Measurements from ENCODE around the gene SENP1. TPM values are rescaled to one million over a fixed set of nuclear protein-coding genes. Genes with fewer than 3 reads are reported as not detected.

The SENP1 gene
- total RNA-seq, 4 donors from 2014 or later = 2.2 to 20.3 (median 10.5) TPM

DNA sequence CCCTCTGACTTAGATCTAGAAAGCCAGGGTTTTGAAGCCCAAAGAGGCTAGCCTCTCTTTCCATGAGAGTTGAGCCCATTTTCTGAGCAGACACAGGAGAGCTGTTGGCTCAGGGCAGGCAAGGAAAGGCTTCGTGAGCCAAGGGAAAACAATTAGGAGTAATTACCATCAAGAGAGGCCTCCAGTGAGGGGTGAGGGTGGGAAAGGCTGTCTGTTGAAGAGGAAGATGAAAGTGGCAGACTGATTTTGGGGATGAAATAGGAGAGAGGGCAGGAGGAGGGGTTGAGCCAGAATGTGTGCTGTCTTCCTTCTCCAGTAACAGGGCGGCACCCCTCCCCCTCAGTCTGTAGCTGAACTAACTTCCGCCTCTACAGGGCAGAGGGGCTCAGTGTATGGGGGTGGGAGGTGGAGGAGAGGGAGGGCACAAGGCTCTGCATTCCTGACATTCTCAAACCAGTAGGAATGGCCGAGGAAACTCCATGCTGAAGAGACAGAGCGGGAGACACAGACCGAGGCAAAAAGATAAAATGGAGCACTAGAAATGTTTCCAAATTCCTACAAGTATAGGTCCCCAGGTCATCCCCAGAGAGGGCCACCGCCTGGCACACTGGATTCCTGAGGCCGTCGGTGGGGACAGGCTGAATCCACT is 68.5 kb downstream of the SENP1 start:
- no peaks in the 10 kb centered on the region for H3K27me3 ChIP-seq
- TF ChIP-seq POLR2A (IDR thresholded peaks at IDR 0.05) (no peak), EP300 (IDR thresholded peaks at IDR 0.05; ENCODE audit: low read depth) (no peak)
- H3K9me3 ChIP-seq = no peaks in the 10 kb centered on the region
- intact Hi-C loops (cut with DNase I; ENCODE audit: low total_unique reads) (no loop called here), in situ Hi-C loops (cut with MboI; ENCODE audit: low pct_ligation_motif_present in 1 of 4, low pct_unique_long_range_greater_than_20kb in 1 of 4, low sequenced_read_pairs in 3 of 4) (no loop called here)
- peaks cover 0 to 15% (median 7%) of the 10 kb centered on the region in 4 donors for H3K4me1 ChIP-seq
- 70 to 71% methylated on average over 5 to 9 of the region's 9 CpGs for WGBS, 2 donors (ENCODE audit: low coverage in 1 of 2)
- no peak for DNase-seq
- no peak overlapping the region for H3K4me3 ChIP-seq
- no peak overlapping the region for H3K27ac ChIP-seq
- no peaks in the 10 kb centered on the region for H3K36me3 ChIP-seq

DNA sequence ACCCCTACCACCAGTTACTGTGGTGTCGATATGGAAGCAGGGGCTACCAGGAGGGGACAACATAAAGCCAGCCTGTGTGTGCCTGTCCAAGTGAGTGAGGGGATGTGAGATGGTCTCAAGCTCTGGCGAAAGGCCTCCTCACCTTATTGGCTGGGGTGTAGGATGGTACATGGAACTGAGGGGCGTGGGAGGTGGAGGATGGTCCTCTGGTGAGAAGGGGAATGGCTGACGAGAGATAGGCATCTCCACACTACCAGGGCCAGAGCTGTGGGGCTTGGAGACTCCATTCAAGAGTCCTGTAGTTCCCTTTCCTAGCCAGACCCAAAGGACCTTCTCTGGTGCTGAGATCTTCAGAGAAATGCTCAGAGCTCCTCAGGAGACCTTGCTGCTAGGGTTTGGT is 69.1 kb downstream of the SENP1 start:
- DNase-seq = no peak
- Histone ChIP-seq H3K27me3 (no peaks in the 10 kb centered on the region), H3K27ac (no peak overlapping the region), H3K36me3 (no peaks in the 10 kb centered on the region), H3K4me1 (peaks cover 0 to 15% (median 7%) of the 10 kb centered on the region in 4 donors), H3K9me3 (no peaks in the 10 kb centered on the region), H3K4me3 (no peak overlapping the region)
- in situ Hi-C loops (cut with MboI; ENCODE audit: low pct_ligation_motif_present in 1 of 4, low pct_unique_long_range_greater_than_20kb in 1 of 4, low sequenced_read_pairs in 3 of 4) = no loop called here
- 95% methylated on average over 4 of the region's 4 CpGs; no CpG with 5 or more reads in 1 of the 2 donors for WGBS, 2 donors (ENCODE audit: low coverage in 1 of 2)
- intact Hi-C loops (cut with DNase I; ENCODE audit: low total_unique reads) = no loop called here
- TF ChIP-seq POLR2AphosphoS5 (IDR thresholded peaks at IDR 0.05) = no peak
- TF ChIP-seq POLR2A (IDR thresholded peaks at IDR 0.05) = no peak

DNA sequence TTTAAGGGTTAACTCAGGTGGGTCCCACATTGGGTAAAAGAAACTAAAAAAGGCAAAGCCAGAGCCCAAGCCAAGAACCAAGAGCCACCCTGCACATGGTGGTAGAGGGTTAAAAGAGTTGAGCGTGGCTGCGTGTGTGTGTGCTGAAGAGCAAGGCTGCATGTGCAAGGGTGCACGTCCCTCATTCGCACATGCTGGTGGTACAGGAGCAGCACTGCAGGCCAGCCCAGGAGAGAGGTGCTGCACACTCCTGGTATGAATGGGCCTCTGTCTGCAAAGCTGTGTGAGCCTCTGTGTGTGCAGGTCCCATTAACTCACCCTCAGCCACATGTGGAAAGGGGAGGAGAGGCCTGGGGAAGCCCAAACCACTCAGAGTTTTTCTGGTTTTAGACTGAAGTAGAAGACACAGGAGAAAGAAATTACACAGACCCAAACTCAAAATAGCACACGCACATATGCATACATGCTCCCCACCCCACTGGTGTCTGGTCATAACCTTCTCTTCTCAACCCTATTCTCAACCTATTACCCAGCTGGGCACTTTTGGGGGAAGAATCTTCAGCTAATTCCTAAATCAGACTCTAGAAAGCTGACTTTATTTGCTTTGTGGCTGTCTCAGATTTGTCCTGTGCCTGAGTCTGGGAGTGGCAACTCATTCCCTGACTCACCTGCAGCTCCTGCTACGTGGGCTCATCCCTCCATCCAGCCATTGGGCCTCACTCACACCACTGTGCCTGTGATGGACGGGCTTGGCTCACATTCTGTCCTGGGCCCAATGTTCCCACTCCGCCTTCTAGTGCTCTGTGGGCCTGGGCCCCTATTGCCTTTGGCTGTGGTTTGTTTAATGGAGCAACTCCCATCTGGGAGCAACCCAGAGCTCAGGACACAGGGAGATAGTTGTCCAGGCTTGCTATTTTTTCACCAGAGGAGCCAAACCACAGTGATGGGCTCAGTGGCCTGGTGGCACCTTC is 70.8 kb downstream of the SENP1 start:
- TF ChIP-seq POLR2A (IDR thresholded peaks at IDR 0.05) = no peak
- H3K36me3 ChIP-seq = no peaks in the 10 kb centered on the region
- H3K4me3 ChIP-seq = no peak overlapping the region
- WGBS, 2 donors (ENCODE audit: low coverage in 1 of 2) = 86 to 88% methylated on average over 1 to 8 of the region's 8 CpGs
- H3K27me3 ChIP-seq = no peaks in the 10 kb centered on the region
- H3K4me1 ChIP-seq = peaks cover 0 to 11% (median 4%) of the 10 kb centered on the region in 4 donors
- DNase-seq = no peak
- intact Hi-C loops (cut with DNase I; ENCODE audit: low total_unique reads) (no loop called here), in situ Hi-C loops (cut with MboI; ENCODE audit: low pct_ligation_motif_present in 1 of 4, low pct_unique_long_range_greater_than_20kb in 1 of 4, low sequenced_read_pairs in 3 of 4) (no loop called here)
- H3K27ac ChIP-seq = no peak overlapping the region
- no peaks in the 10 kb centered on the region for H3K9me3 ChIP-seq

DNA sequence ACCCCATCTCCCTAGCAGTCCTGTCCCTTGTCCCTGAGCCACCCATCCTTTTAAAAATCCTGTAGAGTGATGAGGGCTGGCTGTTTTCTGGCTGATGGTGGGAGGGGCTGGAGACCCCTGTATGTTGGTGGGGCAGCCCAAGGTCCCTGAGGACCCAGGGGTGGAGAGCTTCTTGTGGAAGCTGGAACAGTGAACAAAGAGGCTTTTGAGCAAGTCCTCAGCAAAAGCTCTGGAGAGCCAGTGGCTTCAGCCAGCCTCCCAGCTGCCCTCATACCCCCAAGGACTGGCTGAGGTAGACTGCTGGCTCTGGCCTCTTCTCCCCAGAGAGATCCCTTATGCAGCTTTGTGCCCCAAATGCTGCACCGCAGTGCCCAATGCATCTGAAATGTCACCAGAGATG is 72.4 kb downstream of the SENP1 start:
- Histone ChIP-seq H3K4me1 (peaks cover 0 to 8% (median 4%) of the 10 kb centered on the region in 4 donors), H3K36me3 (no peaks in the 10 kb centered on the region), H3K27ac (no peak overlapping the region), H3K4me3 (no peak overlapping the region), H3K27me3 (no peaks in the 10 kb centered on the region), H3K9me3 (no peaks in the 10 kb centered on the region)
- intact Hi-C loops (cut with DNase I; ENCODE audit: low total_unique reads) = no loop called here
- DNase-seq = no peak
- in situ Hi-C loops (cut with MboI; ENCODE audit: low pct_ligation_motif_present in 1 of 4, low pct_unique_long_range_greater_than_20kb in 1 of 4, low sequenced_read_pairs in 3 of 4) = no loop called here
- no peak for TF ChIP-seq POLR2AphosphoS5 (IDR thresholded peaks at IDR 0.05)
- TF ChIP-seq, protein P1, sequence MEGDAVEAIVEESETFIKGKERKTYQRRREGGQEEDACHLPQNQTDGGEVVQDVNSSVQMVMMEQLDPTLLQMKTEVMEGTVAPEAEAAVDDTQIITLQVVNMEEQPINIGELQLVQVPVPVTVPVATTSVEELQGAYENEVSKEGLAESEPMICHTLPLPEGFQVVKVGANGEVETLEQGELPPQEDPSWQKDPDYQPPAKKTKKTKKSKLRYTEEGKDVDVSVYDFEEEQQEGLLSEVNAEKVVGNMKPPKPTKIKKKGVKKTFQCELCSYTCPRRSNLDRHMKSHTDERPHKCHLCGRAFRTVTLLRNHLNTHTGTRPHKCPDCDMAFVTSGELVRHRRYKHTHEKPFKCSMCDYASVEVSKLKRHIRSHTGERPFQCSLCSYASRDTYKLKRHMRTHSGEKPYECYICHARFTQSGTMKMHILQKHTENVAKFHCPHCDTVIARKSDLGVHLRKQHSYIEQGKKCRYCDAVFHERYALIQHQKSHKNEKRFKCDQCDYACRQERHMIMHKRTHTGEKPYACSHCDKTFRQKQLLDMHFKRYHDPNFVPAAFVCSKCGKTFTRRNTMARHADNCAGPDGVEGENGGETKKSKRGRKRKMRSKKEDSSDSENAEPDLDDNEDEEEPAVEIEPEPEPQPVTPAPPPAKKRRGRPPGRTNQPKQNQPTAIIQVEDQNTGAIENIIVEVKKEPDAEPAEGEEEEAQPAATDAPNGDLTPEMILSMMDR (IDR thresholded peaks at IDR 0.05) = no peak
- 90% methylated on average over 1 of the region's 1 CpG; no CpG with 5 or more reads in 1 of the 2 donors for WGBS, 2 donors (ENCODE audit: low coverage in 1 of 2)

DNA sequence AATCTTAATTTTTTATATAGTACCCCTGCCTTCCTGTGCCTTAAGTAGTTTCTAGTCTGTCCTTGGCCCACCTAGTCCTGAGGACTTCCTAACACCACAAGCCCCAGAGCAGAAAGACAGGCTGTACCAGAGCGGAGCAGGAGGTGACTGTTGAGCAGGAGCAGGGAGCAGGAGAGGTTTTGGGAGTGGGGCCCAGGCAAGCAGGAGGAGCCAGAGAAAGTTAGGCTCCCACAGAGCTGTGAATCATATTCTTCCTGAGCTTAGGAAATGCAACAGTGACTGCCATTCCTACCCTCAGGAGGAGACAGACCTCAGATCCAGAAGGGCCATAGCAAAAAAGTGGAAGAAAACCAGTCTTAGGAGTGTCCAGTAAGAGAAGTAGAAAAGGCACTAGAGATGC is 73.3 kb downstream of the SENP1 start:
- 100% methylated on average over 1 of the region's 1 CpG; no CpG with 5 or more reads in 1 of the 2 donors for WGBS, 2 donors (ENCODE audit: low coverage in 1 of 2)
- H3K4me3 ChIP-seq = no peak overlapping the region
- no peaks in the 10 kb centered on the region for H3K36me3 ChIP-seq
- H3K9me3 ChIP-seq = no peaks in the 10 kb centered on the region
- H3K27me3 ChIP-seq = no peaks in the 10 kb centered on the region
- DNase-seq = no peak
- no peak for TF ChIP-seq EP300 (IDR thresholded peaks at IDR 0.05; ENCODE audit: low read depth)
- no peak for TF ChIP-seq POLR2A (IDR thresholded peaks at IDR 0.05)
- no peak for TF ChIP-seq POLR2AphosphoS5 (IDR thresholded peaks at IDR 0.05)
- TF ChIP-seq, protein P1 (IDR thresholded peaks at IDR 0.05) = no peak
- peaks cover 0 to 8% (median 4%) of the 10 kb centered on the region in 4 donors for H3K4me1 ChIP-seq
- intact Hi-C loops (cut with DNase I; ENCODE audit: low total_unique reads) = no loop called here
- H3K27ac ChIP-seq = no peak overlapping the region
- in situ Hi-C loops (cut with MboI; ENCODE audit: low pct_ligation_motif_present in 1 of 4, low pct_unique_long_range_greater_than_20kb in 1 of 4, low sequenced_read_pairs in 3 of 4) = no loop called here
